Erythroblast (primary cell): ENCODE measurements around the gene NAPEPLD.
"Not testable (repeated sequence)": the region's sequence is repeated elsewhere in the genome, so short reads cannot be mapped to it uniquely, and the experiment has no call there.

Experiments used
- DNase-seq, 2 experiments: peaks; one replicate each; lab custom pipeline; 2025; lab: John Stamatoyannopoulos, UW
- GATA1 ChIP-seq: IDR thresholded peaks from 2 replicates; pipeline ENCODE4 v1.6.1; 2011; ENCODE audit warnings: low read depth, mild to moderate bottlenecking, control low read depth, low read length, moderate library complexity
- POLR2A ChIP-seq: IDR thresholded peaks from 2 replicates; pipeline ENCODE4 v1.6.1; 2011; ENCODE audit warnings: mild to moderate bottlenecking, low read length

NAPEPLD gene

GRCh38 chr7:103074519-103075336, 74.2 kb downstream of the NAPEPLD start, which contains the start of the genes ARMC10 and FBXL13:
ARMC10 (plus strand) TSS chr7:103075140; CDS start chr7:103075273, 133 bp downstream.
FBXL13 (minus strand) TSS chr7:103074796.
- TF ChIP-seq POLR2A (peak; percentile 64), GATA1 (no peak)
- peak; percentile 93 to 96 for DNase-seq

- TF ChIP-seq POLR2A (no peak), GATA1 (no peak)
- no peak for DNase-seq
Observed at GRCh38 chr7:103073989-103074518, 74.8 kb downstream of the NAPEPLD start.

GRCh38 chr7:103071000-103071399, 77.9 kb downstream of the NAPEPLD start:
- TF ChIP-seq POLR2A (no peak), GATA1 (no peak)
- DNase-seq = no peak

- TF ChIP-seq GATA1 = no peak
- TF ChIP-seq POLR2A = no peak
- DNase-seq = no peak
Observed at GRCh38 chr7:103068414-103069403, 80.2 kb downstream of the NAPEPLD start.

GRCh38 chr7:103065667-103066066, 83.2 kb downstream of the NAPEPLD start:
- TF ChIP-seq POLR2A (no peak), GATA1 (no peak)
- peak; percentile 55 to 57 for DNase-seq

- TF ChIP-seq GATA1 = no peak
- DNase-seq = no peak
Observed at GRCh38 chr7:103063895-103064294, 85.0 kb downstream of the NAPEPLD start.

GRCh38 chr7:103059471-103059870, 89.4 kb downstream of the NAPEPLD start:
- DNase-seq = no peak
- TF ChIP-seq POLR2A = no peak
- no peak for TF ChIP-seq GATA1

GRCh38 chr7:103058122-103058521, 90.8 kb downstream of the NAPEPLD start:
- no peak for DNase-seq
- TF ChIP-seq GATA1 (no peak), POLR2A (no peak)

- not testable (repeated sequence) for DNase-seq
Observed at GRCh38 chr7:103056006-103056405, 92.9 kb downstream of the NAPEPLD start.

GRCh38 chr7:103051519-103051918, 97.4 kb downstream of the NAPEPLD start:
- TF ChIP-seq GATA1 = no peak
- no peak for TF ChIP-seq POLR2A
- no peak for DNase-seq
